ENCODE measurements around the gene TEX44. TPM values are rescaled to one million over a fixed set of nuclear protein-coding genes. Genes with fewer than 3 reads are reported as not detected.
A peak's percentile ranks its signal among the peaks of the same experiment; 100 is the strongest.

The TEX44 gene
- total RNA-seq, 4 donors from 2014 or later: not detected

- DNase-seq: no peak
- TF ChIP-seq POLR2A (IDR thresholded peaks at IDR 0.05): no peak
- no peak for TF ChIP-seq CTCF (IDR thresholded peaks at IDR 0.05)
- Histone ChIP-seq H3K4me3 (no peak overlapping the region), H3K27ac (no peak overlapping the region), H3K36me3 (no peaks in the 10 kb centered on the region), H3K4me1 (no peaks in the 10 kb centered on the region), H3K9me3 (no peaks in the 10 kb centered on the region), H3K27me3 (no peaks in the 10 kb centered on the region)
Measured at GRCh38 chr2:231590614-231591013, 2.0 kb upstream of the TEX44 start.

GRCh38 chr2:231593666-231594065, 1.0 kb downstream of the TEX44 start:
- Histone ChIP-seq H3K27me3 (no peaks in the 10 kb centered on the region), H3K4me3 (no peak overlapping the region), H3K9me3 (no peaks in the 10 kb centered on the region), H3K27ac (no peak overlapping the region), H3K4me1 (no peaks in the 10 kb centered on the region), H3K36me3 (no peaks in the 10 kb centered on the region)
- DNase-seq: no peak
- TF ChIP-seq CTCF (IDR thresholded peaks at IDR 0.05): no peak
- no peak for TF ChIP-seq POLR2A (IDR thresholded peaks at IDR 0.05)

GRCh38 chr2:231597014-231597611, 4.4 kb downstream of the TEX44 start:
- H3K4me1 ChIP-seq: no peaks in the 10 kb centered on the region
- no peak for DNase-seq
- no peak overlapping the region for H3K27ac ChIP-seq
- H3K27me3 ChIP-seq: no peaks in the 10 kb centered on the region
- H3K4me3 ChIP-seq: no peak overlapping the region
- H3K36me3 ChIP-seq: no peaks in the 10 kb centered on the region
- H3K9me3 ChIP-seq: no peaks in the 10 kb centered on the region
- TF ChIP-seq POLR2A (IDR thresholded peaks at IDR 0.05): no peak
- TF ChIP-seq CTCF (IDR thresholded peaks at IDR 0.05): no peak

- Histone ChIP-seq H3K4me3 (no peak overlapping the region), H3K36me3 (no peaks in the 10 kb centered on the region), H3K27me3 (no peaks in the 10 kb centered on the region), H3K4me1 (no peaks in the 10 kb centered on the region), H3K27ac (no peak overlapping the region), H3K9me3 (no peaks in the 10 kb centered on the region)
- DNase-seq: no peak
- no peak for TF ChIP-seq POLR2A (IDR thresholded peaks at IDR 0.05)
- TF ChIP-seq CTCF (IDR thresholded peaks at IDR 0.05): no peak
Measured at GRCh38 chr2:231597627-231598026, 5.0 kb downstream of the TEX44 start.

GRCh38 chr2:231600619-231601355, 8.1 kb downstream of the TEX44 start:
- Histone ChIP-seq H3K36me3 (no peaks in the 10 kb centered on the region), H3K4me3 (no peak overlapping the region), H3K9me3 (no peaks in the 10 kb centered on the region), H3K4me1 (peaks cover 0 to 22% (median 7%) of the 10 kb centered on the region in 4 donors), H3K27ac (peak overlapping the region in 1 of 4 donors; percentile 17), H3K27me3 (no peaks in the 10 kb centered on the region)
- DNase-seq: no peak
- TF ChIP-seq CTCF (IDR thresholded peaks at IDR 0.05) (no peak), POLR2A (IDR thresholded peaks at IDR 0.05) (no peak)
